Activated CD8-positive, alpha-beta memory T cell treated with anti-CD3 and anti-CD28 coated beads for 24 hours (primary cell): ENCODE results near the gene SNX1.

Experiments used
- DNase-seq: peaks from one replicate; pipeline ENCODE4 v3.0.0-alpha.2; 2020

Gene SNX1

DNA sequence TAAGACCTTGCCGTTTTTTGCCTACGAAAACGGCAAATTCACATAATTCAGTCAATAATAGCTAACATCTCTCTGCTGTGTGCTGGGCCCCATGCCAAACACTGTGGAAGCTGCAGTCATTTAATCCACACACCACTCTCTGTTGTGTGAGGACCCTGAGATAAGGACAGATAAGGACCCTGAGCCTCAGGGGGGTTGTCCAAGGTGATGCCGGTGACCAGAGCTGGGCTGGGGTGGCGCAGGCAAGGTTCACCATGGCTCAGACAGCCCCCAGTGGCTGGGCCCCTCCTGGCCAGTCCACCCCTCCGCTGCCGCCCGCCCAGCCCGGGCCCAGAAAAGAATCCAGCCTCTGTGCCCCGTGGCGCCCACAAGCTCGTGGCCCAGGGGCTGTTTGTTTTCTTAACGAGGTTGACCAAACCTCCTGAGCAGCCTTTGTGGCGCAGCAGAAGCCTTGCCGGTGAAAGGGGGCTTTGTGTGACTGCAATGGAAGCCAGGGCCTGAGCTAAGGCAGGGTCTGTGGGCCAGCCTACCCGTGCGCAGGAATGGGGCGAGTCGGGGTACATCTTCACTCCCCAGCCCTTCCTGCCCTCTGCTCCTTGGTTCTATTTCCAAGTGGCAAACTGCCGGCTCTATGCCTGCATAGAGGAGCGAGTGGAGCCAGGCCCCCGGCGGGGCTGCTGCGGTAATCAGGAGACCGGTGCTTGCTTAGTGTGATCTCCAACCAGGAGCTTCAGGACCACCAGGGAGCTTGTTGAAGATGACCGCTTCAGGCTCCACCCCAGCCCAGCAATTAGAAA is 51.3 kb downstream of the SNX1 start:
- DNase-seq = peak; percentile 21

- DNase-seq = no peak
Measured at GRCh38 chr15:64148168-64148567, 52.4 kb downstream of the SNX1 start.

DNA sequence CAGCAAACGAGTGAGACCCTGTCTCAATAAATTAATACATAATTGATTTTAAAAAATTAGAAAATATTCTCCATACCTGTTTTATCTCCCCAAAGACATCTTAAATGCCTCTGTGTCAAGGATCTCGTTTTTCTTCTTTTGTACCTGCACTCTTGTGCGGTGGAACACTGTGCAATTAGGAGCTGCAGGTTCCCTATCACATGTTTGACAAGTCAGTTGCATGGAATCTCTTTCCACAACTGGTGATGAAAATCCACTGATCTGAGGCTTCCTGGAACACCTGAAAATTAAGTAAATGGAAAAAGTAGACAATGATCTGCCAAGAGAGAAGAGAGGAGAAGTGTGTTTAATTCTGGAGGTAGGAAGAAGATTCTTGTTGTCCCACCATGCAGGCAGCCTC is 52.8 kb downstream of the SNX1 start:
- no peak for DNase-seq

DNA sequence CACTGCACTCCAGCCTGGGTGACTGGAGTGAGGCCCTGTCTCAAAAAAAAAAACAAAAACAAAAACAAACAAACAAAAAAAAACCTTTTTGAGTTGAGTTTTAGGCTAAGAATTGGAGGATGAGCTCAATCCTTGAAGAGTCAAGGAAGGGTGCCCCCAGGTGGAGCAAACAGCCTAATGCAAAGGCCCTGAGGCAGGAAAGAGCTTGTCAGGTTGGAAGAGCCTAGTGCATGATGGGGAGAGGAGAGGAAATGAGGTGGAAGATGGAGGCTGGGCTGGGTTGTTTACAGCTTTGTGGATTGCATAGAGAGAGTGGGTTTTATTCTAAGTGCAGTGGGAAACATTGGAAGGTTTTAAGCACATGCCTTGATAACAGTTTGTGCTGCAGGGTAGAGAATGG is 53.6 kb downstream of the SNX1 start:
- no peak for DNase-seq

DNA sequence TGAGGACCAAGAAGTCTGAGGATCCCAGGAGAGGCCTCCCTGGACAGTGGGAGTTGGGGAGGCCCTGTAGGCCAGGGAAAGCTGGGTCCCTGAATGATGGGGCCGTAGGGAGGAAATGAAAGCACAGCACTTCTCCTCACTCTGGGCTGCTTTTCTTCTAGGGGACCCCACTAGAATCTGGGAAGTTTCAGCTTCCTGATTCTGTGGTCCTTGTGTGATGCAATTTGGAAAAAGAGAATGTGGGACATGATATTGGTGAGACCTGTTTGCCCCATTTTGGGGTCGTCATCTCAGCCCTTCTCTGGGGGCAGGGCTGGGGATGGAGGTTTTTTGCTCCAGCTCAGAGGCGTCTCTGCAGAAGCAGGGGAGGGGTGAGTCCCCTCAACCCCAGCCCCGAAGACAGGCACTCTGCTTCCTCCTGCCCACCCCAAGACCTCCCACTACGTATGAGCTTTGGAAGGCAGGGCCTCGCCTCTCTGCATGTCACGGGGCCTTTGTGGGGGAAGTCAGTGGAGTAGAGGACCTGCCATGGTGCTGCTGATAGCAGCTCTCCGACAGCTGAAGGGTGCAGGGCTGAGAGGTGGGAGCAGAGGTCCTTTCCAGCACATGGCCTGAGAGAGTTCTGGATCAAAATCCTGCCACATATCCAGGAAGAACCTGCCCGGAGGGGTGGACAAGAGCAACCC is 54.3 kb downstream of the SNX1 start:
- no peak for DNase-seq

DNA sequence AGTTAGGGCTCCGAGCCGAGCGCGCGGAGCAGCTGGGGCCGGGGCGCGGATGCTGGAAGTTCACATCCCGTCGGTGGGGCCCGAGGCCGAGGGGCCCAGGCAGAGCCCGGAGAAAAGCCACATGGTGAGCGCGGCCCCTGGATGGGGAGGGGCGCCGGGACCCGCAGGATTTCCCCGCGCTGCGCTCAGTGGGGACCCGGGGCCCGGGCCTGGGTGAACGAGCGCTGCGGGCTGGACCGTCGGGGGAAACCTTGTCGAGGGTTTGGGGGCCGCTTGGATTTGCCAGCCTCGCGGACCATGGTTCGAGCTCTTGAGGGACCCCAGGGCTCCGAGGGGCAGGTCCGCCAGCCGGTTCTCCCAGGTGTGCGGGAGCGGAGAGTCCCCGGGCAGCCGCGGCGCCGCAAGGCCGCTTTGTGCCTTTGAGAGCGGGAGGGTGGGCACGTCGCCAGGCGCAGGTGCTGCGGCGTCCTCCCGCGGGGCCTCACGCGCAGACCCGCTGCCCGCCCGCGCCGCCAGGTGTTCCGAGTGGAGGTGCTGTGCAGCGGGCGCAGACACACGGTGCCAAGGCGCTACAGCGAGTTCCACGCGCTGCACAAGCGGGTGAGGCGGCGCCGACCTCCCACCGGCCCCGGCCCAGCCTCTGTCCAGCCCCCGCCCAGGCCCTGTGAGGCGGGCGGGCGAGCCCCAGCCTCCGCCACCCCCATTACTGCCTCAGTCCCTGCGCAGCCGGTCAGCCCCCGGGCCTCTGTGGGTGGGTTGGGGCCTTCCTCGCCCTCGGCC is 56.1 kb downstream of the SNX1 start, which contains the start of gene SNX22:
TSS of gene SNX22 (plus strand) at position 5 of the 780 bp plus-strand sequence. CDS start at position 50, 45 bp downstream.
- no peak for DNase-seq

GRCh38 chr15:64152507-64153387 is 57.0 kb downstream of the SNX1 start:
- peak; percentile 72 for DNase-seq

GRCh38 chr15:64153480-64154367 is 57.9 kb downstream of the SNX1 start:
- DNase-seq = peak; percentile 98

DNA sequence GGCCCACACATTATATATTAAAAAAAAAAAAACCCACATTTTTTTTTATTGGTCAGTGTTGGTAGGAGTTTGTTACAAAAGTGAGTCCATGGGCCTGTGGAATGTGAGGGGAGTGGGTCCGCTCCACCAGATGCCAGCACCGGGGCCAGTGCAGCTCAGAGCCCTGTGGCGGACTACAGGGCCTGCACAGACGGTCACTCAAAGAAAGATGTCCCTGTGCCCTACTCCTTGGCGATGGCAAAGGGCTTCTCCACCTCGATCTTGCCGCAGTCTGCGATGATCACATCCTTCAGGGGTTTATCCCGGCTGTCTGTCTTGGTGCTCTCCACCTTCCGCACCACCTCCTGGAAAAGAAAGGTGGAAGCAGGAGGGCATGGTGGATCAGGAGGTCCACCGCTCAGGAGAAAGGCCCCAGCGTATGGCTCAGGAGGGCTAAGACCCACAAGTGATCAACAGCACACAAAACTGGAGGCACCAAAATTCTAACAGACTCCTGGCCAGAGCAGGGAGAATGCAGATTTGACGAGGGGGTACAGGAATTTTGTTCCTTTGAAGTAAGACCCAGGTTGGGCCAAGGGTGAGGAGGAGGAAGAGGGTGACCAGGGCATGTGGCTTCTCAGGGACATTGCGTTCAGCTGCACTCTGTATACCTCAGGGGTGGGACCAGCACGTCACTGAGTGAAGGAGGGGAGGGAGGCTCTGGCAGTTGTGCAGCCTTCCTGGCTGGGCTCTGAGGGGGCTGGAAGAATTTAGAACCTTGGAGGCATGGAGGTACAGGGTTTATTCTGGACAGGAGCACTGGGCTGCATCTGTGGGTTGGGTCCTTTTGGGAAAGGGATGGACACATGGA is 60.2 kb downstream of the SNX1 start:
- no peak for DNase-seq

- DNase-seq = no peak
Measured at GRCh38 chr15:64156652-64157331, 61.0 kb downstream of the SNX1 start.

DNA sequence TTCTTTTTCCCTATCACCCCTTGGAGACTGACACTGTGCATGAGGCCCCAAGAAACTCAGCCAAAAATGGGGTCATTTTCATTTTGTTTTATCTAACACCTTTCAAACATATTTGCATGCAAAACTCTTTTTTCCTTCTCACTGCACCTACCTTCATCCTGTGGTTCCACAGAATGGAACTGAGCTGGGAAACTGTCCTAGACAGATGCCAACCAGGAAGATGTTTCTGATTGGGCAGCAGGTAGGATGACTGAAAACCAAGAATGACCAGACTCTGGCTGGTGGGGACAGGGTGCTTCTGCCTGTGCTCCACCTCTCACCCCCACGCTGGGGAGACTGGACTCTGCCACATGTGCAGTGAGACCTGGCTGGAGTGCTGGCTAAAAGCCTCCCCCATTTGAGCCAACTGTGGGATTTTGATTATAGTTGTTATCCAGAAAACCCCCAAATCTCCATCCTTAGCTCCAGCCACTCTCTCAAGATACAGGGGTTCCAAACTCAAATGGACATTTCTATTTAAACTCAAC is 61.9 kb downstream of the SNX1 start:
- peak; percentile 26 for DNase-seq

DNA sequence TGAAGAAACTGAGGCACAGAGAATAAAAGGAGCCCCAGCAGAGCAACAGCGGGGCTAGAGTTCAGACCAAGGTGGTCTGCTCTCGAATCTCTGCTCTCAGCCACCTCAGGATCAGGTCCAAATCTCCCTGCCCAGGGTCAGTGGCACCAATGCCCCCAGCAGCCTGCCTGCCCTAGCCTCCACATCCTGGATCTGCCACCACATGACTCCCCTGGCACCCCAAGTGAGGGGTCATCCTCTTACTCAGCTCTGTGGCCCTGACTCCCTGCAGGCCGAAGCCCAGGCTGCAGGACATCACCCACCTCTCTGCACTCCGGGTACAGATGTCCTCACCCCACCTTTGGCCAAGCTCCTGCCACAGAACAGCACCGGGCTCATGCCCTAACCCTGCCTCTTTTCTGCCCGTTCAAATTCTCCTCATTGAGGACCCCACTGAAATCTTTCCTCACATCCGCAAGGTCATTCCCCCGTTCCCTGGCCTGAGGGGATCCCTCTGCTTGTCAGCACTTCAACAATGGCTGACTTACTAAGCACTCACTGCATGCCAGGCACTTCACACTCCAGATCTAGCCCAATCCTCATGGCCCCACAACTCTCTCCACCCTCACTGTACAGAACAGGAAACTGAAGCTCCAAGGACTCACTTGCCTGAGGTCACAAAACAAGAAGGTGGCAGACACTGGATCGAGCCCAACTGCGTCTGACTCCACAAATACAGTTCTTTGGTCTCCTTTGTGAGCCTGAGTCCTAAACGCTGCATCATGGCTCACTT is 62.8 kb downstream of the SNX1 start:
- DNase-seq = peak; percentile 54

- DNase-seq = peak; percentile 57
Measured at GRCh38 chr15:64161688-64162477, 66.1 kb downstream of the SNX1 start.

DNA sequence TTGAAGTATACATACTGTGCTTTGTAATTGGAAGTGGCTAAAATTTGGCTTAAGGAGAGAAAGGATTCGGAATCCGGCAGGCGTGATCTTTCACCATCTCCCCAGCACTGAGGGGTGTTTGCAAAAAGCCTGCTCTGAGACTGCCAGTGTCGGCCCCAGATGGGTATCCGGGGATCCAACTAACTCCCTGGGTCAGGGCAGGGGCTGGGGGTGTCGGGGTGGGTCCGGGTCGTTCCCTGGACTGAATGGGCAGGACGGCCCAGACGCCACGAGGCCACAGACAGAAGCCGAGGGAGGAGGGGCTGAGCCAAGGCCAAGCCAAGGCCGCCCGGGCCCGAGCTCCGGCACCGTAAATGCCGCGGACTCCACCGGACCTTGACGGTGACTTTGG is 66.7 kb downstream of the SNX1 start:
- no peak for DNase-seq

DNA sequence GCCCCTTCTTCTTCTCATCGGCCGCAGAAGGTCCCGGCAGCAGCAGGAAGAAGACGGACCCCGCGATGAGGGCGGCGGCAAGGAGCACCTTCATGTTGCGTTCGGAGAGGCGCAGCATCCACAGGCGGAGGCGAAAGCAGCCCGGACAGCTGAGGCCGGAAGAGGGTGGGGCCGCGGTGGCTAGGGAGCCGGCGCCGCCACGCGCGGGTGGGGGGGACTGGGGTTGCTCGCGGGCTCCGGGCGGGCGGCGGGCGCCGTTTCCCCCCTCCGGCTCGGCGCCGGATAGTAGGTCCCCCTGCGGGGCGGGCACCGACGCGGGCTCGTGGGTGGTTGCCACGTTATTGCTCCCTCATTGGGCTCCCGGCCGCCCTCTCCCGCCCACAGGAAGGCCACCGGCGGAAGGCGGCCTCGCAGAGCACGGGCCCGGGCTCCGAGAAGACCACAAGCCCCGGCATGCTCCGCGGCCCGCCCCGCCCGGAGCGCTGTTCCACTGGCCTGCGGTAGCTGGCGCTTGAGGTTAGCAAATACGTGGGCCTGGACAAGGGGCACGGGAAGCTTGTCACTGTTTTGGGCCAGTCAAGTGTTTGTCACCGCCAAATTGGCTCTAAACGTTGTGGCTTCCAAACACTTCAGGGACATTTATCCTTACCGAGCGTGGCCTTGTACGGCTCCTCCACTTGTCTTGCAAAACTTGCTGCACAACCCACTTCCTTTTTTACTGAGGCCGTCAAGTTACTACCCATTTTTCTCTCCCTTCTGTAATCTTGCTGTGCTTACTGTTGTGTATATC is 67.3 kb downstream of the SNX1 start, which contains the start of gene PPIB:
TSS of gene PPIB (minus strand) at position 154 of the 790 bp plus-strand sequence. CDS start at position 118, 36 bp downstream.
- DNase-seq = peak; percentile 96

- DNase-seq = no peak
Measured at GRCh38 chr15:64163659-64164362, 68.0 kb downstream of the SNX1 start.
